ENCODE results near the gene CLMN. TPM values are rescaled to one million over a fixed set of nuclear protein-coding genes. Genes with fewer than 3 reads are reported as not detected.

The CLMN gene
- polyA plus RNA-seq, 2 donors: 1.6 to 2.3 TPM

GRCh38 chr14:95323361-95323760 lies 3.7 kb upstream of the CLMN start:
- Histone ChIP-seq H3K27ac (ENCODE audit: low read depth in 2 of 2, low read length in 1 of 2) (peak overlapping the region; percentile 26 to 47), H3K27me3 (ENCODE audit: control insufficient read depth in 1 of 2, insufficient read depth in 2 of 2, low read length in 2 of 2) (no peaks in the 10 kb centered on the region)
- WGBS, 2 donors: 67 to 84% methylated on average over 6 of the region's 6 CpGs

GRCh38 chr14:95322651-95323050 lies 2.9 kb upstream of the CLMN start:
- Histone ChIP-seq H3K9me3 (ENCODE audit: control insufficient read depth in 2 of 2, insufficient read depth in 1 of 2, low read depth in 1 of 2, low read length in 1 of 2) (no peaks in the 10 kb centered on the region), H3K4me3 (ENCODE audit: low read depth in 1 of 2, low read length in 2 of 2) (no peak overlapping the region), H3K36me3 (ENCODE audit: control insufficient read depth in 2 of 2, insufficient read depth in 2 of 2, low read length in 1 of 2) (no peaks in the 10 kb centered on the region), H3K27me3 (ENCODE audit: control insufficient read depth in 1 of 2, insufficient read depth in 2 of 2, low read length in 2 of 2) (no peaks in the 10 kb centered on the region), H3K4me1 (ENCODE audit: control insufficient read depth in 2 of 2, insufficient read depth in 2 of 2, low read length in 1 of 2) (peaks cover 6 to 11% of the 10 kb centered on the region in 2 donors), H3K27ac (ENCODE audit: low read depth in 2 of 2, low read length in 1 of 2) (peak overlapping the region in 1 of 2 donors; percentile 26)
- 52 to 56% methylated on average over 4 of the region's 4 CpGs for WGBS, 2 donors

More at GRCh38 chr14:95323361-95323760, 3.7 kb upstream of the CLMN start:
- H3K4me1 ChIP-seq (ENCODE audit: control insufficient read depth in 2 of 2, insufficient read depth in 2 of 2, low read length in 1 of 2): peaks cover 6 to 11% of the 10 kb centered on the region in 2 donors
- no peaks in the 10 kb centered on the region for H3K36me3 ChIP-seq (ENCODE audit: control insufficient read depth in 2 of 2, insufficient read depth in 2 of 2, low read length in 1 of 2)
- H3K4me3 ChIP-seq (ENCODE audit: low read depth in 1 of 2, low read length in 2 of 2): no peak overlapping the region
- no peaks in the 10 kb centered on the region for H3K9me3 ChIP-seq (ENCODE audit: control insufficient read depth in 2 of 2, insufficient read depth in 1 of 2, low read depth in 1 of 2, low read length in 1 of 2)

GRCh38 chr14:95321693-95322455 lies 2.2 kb upstream of the CLMN start:
- peak overlapping the region in 1 of 2 donors; percentile 17 for H3K27ac ChIP-seq (ENCODE audit: low read depth in 2 of 2, low read length in 1 of 2)

GRCh38 chr14:95320955-95321600 lies 1.4 kb upstream of the CLMN start:
- H3K4me3 ChIP-seq (ENCODE audit: low read depth in 1 of 2, low read length in 2 of 2): no peak overlapping the region
- WGBS, 2 donors: 87 to 92% methylated on average over 8 of the region's 8 CpGs
- no peaks in the 10 kb centered on the region for H3K36me3 ChIP-seq (ENCODE audit: control insufficient read depth in 2 of 2, insufficient read depth in 2 of 2, low read length in 1 of 2)
- H3K9me3 ChIP-seq (ENCODE audit: control insufficient read depth in 2 of 2, insufficient read depth in 1 of 2, low read depth in 1 of 2, low read length in 1 of 2): no peaks in the 10 kb centered on the region
- no peak overlapping the region for H3K27ac ChIP-seq (ENCODE audit: low read depth in 2 of 2, low read length in 1 of 2)
- no peaks in the 10 kb centered on the region for H3K27me3 ChIP-seq (ENCODE audit: control insufficient read depth in 1 of 2, insufficient read depth in 2 of 2, low read length in 2 of 2)
- peaks cover 6 to 10% of the 10 kb centered on the region in 2 donors for H3K4me1 ChIP-seq (ENCODE audit: control insufficient read depth in 2 of 2, insufficient read depth in 2 of 2, low read length in 1 of 2)

More at GRCh38 chr14:95321693-95322455, 2.2 kb upstream of the CLMN start:
- 68 to 74% methylated on average over 5 of the region's 5 CpGs for WGBS, 2 donors
- Histone ChIP-seq H3K9me3 (ENCODE audit: control insufficient read depth in 2 of 2, insufficient read depth in 1 of 2, low read depth in 1 of 2, low read length in 1 of 2) (no peaks in the 10 kb centered on the region), H3K4me3 (ENCODE audit: low read depth in 1 of 2, low read length in 2 of 2) (no peak overlapping the region), H3K4me1 (ENCODE audit: control insufficient read depth in 2 of 2, insufficient read depth in 2 of 2, low read length in 1 of 2) (peaks cover 6 to 8% of the 10 kb centered on the region in 2 donors), H3K36me3 (ENCODE audit: control insufficient read depth in 2 of 2, insufficient read depth in 2 of 2, low read length in 1 of 2) (no peaks in the 10 kb centered on the region), H3K27me3 (ENCODE audit: control insufficient read depth in 1 of 2, insufficient read depth in 2 of 2, low read length in 2 of 2) (no peaks in the 10 kb centered on the region)

- Histone ChIP-seq H3K9me3 (ENCODE audit: control insufficient read depth in 2 of 2, insufficient read depth in 1 of 2, low read depth in 1 of 2, low read length in 1 of 2) (no peaks in the 10 kb centered on the region), H3K27me3 (ENCODE audit: control insufficient read depth in 1 of 2, insufficient read depth in 2 of 2, low read length in 2 of 2) (no peaks in the 10 kb centered on the region), H3K36me3 (ENCODE audit: control insufficient read depth in 2 of 2, insufficient read depth in 2 of 2, low read length in 1 of 2) (no peaks in the 10 kb centered on the region), H3K27ac (ENCODE audit: low read depth in 2 of 2, low read length in 1 of 2) (peak overlapping the region; percentile 13 to 16), H3K4me1 (ENCODE audit: control insufficient read depth in 2 of 2, insufficient read depth in 2 of 2, low read length in 1 of 2) (peaks cover 6 to 17% of the 10 kb centered on the region in 2 donors), H3K4me3 (ENCODE audit: low read depth in 1 of 2, low read length in 2 of 2) (peak overlapping the region; percentile 30 to 61)
- 23% methylated on average over 26 to 31 of the region's 32 CpGs for WGBS, 2 donors
Measured at GRCh38 chr14:95320078-95320895, 579 bp upstream of the CLMN start.

GRCh38 chr14:95318399-95319311 lies 1.1 kb downstream of the CLMN start:
- Histone ChIP-seq H3K4me3 (ENCODE audit: low read depth in 1 of 2, low read length in 2 of 2) (peak overlapping the region; percentile 61 to 62), H3K9me3 (ENCODE audit: control insufficient read depth in 2 of 2, insufficient read depth in 1 of 2, low read depth in 1 of 2, low read length in 1 of 2) (no peaks in the 10 kb centered on the region), H3K27me3 (ENCODE audit: control insufficient read depth in 1 of 2, insufficient read depth in 2 of 2, low read length in 2 of 2) (no peaks in the 10 kb centered on the region), H3K36me3 (ENCODE audit: control insufficient read depth in 2 of 2, insufficient read depth in 2 of 2, low read length in 1 of 2) (no peaks in the 10 kb centered on the region), H3K27ac (ENCODE audit: low read depth in 2 of 2, low read length in 1 of 2) (peak overlapping the region; percentile 22 to 46), H3K4me1 (ENCODE audit: control insufficient read depth in 2 of 2, insufficient read depth in 2 of 2, low read length in 1 of 2) (peaks cover 9 to 26% of the 10 kb centered on the region in 2 donors)
- 21 to 31% methylated on average over 21 to 22 of the region's 22 CpGs for WGBS, 2 donors

- no peaks in the 10 kb centered on the region for H3K9me3 ChIP-seq (ENCODE audit: control insufficient read depth in 2 of 2, insufficient read depth in 1 of 2, low read depth in 1 of 2, low read length in 1 of 2)
- peaks cover 9 to 22% of the 10 kb centered on the region in 2 donors for H3K4me1 ChIP-seq (ENCODE audit: control insufficient read depth in 2 of 2, insufficient read depth in 2 of 2, low read length in 1 of 2)
- WGBS, 2 donors: 62 to 68% methylated on average over 3 of the region's 3 CpGs
- no peak overlapping the region for H3K27ac ChIP-seq (ENCODE audit: low read depth in 2 of 2, low read length in 1 of 2)
- no peaks in the 10 kb centered on the region for H3K27me3 ChIP-seq (ENCODE audit: control insufficient read depth in 1 of 2, insufficient read depth in 2 of 2, low read length in 2 of 2)
- no peaks in the 10 kb centered on the region for H3K36me3 ChIP-seq (ENCODE audit: control insufficient read depth in 2 of 2, insufficient read depth in 2 of 2, low read length in 1 of 2)
- H3K4me3 ChIP-seq (ENCODE audit: low read depth in 1 of 2, low read length in 2 of 2): no peak overlapping the region
Measured at GRCh38 chr14:95317817-95318343, 1.8 kb downstream of the CLMN start.

GRCh38 chr14:95316821-95317220 lies 2.9 kb downstream of the CLMN start:
- no peak overlapping the region for H3K4me3 ChIP-seq (ENCODE audit: low read depth in 1 of 2, low read length in 2 of 2)
- H3K9me3 ChIP-seq (ENCODE audit: control insufficient read depth in 2 of 2, insufficient read depth in 1 of 2, low read depth in 1 of 2, low read length in 1 of 2): no peaks in the 10 kb centered on the region
- H3K4me1 ChIP-seq (ENCODE audit: control insufficient read depth in 2 of 2, insufficient read depth in 2 of 2, low read length in 1 of 2): peaks cover 9 to 22% of the 10 kb centered on the region in 2 donors
- peak overlapping the region in 1 of 2 donors; percentile 18 for H3K27ac ChIP-seq (ENCODE audit: low read depth in 2 of 2, low read length in 1 of 2)
- 78 to 81% methylated on average over 8 of the region's 8 CpGs for WGBS, 2 donors
- no peaks in the 10 kb centered on the region for H3K36me3 ChIP-seq (ENCODE audit: control insufficient read depth in 2 of 2, insufficient read depth in 2 of 2, low read length in 1 of 2)
- H3K27me3 ChIP-seq (ENCODE audit: control insufficient read depth in 1 of 2, insufficient read depth in 2 of 2, low read length in 2 of 2): no peaks in the 10 kb centered on the region

All from esophagus (tissue), 2 donors.